SK-N-SH treated with all-trans-retinoic acid at 6 μM for 48 hours (cell line): ENCODE data around the gene YAF2.

ENCODE experiments used
- ARNTL ChIP-seq: fragments of 450-650 bp; formaldehyde crosslinking; IDR thresholded peaks from 2 replicates; pipeline ENCODE4 v1.5.0; 2020; ENCODE audit warnings: low read depth, mild to moderate bottlenecking, moderate library complexity, borderline replicate concordance
- CREB5 ChIP-seq: fragments of 250-450 bp; sonication (Bioruptor Pico); IDR thresholded peaks from 2 replicates; pipeline ENCODE4 v1.5.1; 2020; ENCODE audit warnings: low read depth, mild to moderate bottlenecking, moderate library complexity
- CSDC2 ChIP-seq: fragments of 250-450 bp; sonication (Bioruptor Pico); IDR thresholded peaks from 2 replicates; pipeline ENCODE4 v1.5.0; 2020; ENCODE audit warnings: mild to moderate bottlenecking, moderate library complexity
- ESRRG ChIP-seq: fragments of 250-450 bp; sonication (Bioruptor Pico); IDR thresholded peaks from 2 replicates; pipeline ENCODE4 v1.6.1; 2021; ENCODE audit warnings: mild to moderate bottlenecking
- GLIS3 ChIP-seq: fragments of 250-450 bp; sonication (Bioruptor Pico); IDR thresholded peaks from 2 replicates; pipeline ENCODE4 v1.5.0; 2020; ENCODE audit warnings: mild to moderate bottlenecking, moderate library complexity
- PATZ1 ChIP-seq: fragments of 250-450 bp; sonication (Bioruptor Pico); IDR thresholded peaks from 2 replicates; pipeline ENCODE4 v1.8.0; 2020; ENCODE audit warnings: mild to moderate bottlenecking, moderate library complexity, borderline replicate concordance
- POU6F1 ChIP-seq: fragments of 250-450 bp; sonication (Bioruptor Pico); IDR thresholded peaks from 2 replicates; pipeline ENCODE4 v1.8.0; 2021; ENCODE audit warnings: low read depth, mild to moderate bottlenecking, moderate library complexity, borderline replicate concordance
- PPARA ChIP-seq: fragments of 250-450 bp; sonication (Bioruptor Pico); IDR thresholded peaks from 2 replicates; pipeline ENCODE4 v1.5.0; 2020; ENCODE audit warnings: mild to moderate bottlenecking, borderline replicate concordance
- TOX ChIP-seq: fragments of 250-450 bp; sonication (Bioruptor Pico); IDR thresholded peaks from 2 replicates; pipeline ENCODE4 v1.8.0; 2021; ENCODE audit warnings: mild to moderate bottlenecking, moderate library complexity, borderline replicate concordance
- TSHZ2 ChIP-seq: fragments of 250-450 bp; sonication (Bioruptor Pico); IDR thresholded peaks from 2 replicates; pipeline ENCODE4 v1.5.0; 2020; ENCODE audit warnings: mild to moderate bottlenecking, moderate library complexity
- ZFP30 ChIP-seq: fragments of 450-650 bp; formaldehyde crosslinking; IDR thresholded peaks from 2 replicates; pipeline ENCODE4 v1.5.0; 2022; ENCODE audit warnings: mild to moderate bottlenecking, moderate library complexity
- ZNF8 ChIP-seq: fragments of 450-650 bp; formaldehyde crosslinking; IDR thresholded peaks from 2 replicates; pipeline ENCODE4 v1.5.0; 2020; ENCODE audit warnings: mild to moderate bottlenecking, moderate library complexity

GRCh38 chr12:42129595-42130204 lies 108.3 kb downstream of the YAF2 start:
- no peak for TF ChIP-seq ZFP30 (CRISPR knock-in tag)
- TF ChIP-seq PPARA, result no peak
- TF ChIP-seq ZNF8, result no peak
- no peak for TF ChIP-seq GLIS3 (CRISPR knock-in tag)
- TF ChIP-seq TSHZ2 (CRISPR knock-in tag), result no peak
- no peak for TF ChIP-seq CSDC2 (CRISPR knock-in tag)
- TF ChIP-seq ARNTL (CRISPR knock-in tag), result no peak
- TF ChIP-seq TOX (CRISPR knock-in tag), result no peak
- TF ChIP-seq CREB5, result no peak
- TF ChIP-seq POU6F1 (CRISPR knock-in tag), result no peak
- TF ChIP-seq ESRRG (CRISPR knock-in tag), result no peak
- no peak for TF ChIP-seq PATZ1 (CRISPR knock-in tag)
